Neural crest cell (in vitro differentiated cells): ENCODE measurements around the gene ZNG1C. TPM values are rescaled to one million over a fixed set of nuclear protein-coding genes. Genes with fewer than 3 reads are reported as not detected.

Experiments used
- total RNA-seq: library from RNA; stranded (reverse); gene quantifications from 2 replicates; pipeline ENCODE4 v1.2.1, GENCODE V29; 2021

The ZNG1C gene
- total RNA-seq, 1 donor from 2014 or later, result 29.6 TPM

Other genes starting within 250 kb of the ZNG1C start
- gene FOXD4L3, start 60.9 kb downstream of the ZNG1C start, total RNA-seq, result not detected in 2 replicates
- gene PGM5, start 114.6 kb downstream of the ZNG1C start, total RNA-seq, result 0.16 and 0.43 TPM in 2 replicates